ENCODE results near the gene ADISSP. TPM values are rescaled to one million over a fixed set of nuclear protein-coding genes. Genes with fewer than 3 reads are reported as not detected.

The ADISSP gene
- total RNA-seq, 2 donors from 2014 or later, result 40.7 to 66.0 TPM

DNA sequence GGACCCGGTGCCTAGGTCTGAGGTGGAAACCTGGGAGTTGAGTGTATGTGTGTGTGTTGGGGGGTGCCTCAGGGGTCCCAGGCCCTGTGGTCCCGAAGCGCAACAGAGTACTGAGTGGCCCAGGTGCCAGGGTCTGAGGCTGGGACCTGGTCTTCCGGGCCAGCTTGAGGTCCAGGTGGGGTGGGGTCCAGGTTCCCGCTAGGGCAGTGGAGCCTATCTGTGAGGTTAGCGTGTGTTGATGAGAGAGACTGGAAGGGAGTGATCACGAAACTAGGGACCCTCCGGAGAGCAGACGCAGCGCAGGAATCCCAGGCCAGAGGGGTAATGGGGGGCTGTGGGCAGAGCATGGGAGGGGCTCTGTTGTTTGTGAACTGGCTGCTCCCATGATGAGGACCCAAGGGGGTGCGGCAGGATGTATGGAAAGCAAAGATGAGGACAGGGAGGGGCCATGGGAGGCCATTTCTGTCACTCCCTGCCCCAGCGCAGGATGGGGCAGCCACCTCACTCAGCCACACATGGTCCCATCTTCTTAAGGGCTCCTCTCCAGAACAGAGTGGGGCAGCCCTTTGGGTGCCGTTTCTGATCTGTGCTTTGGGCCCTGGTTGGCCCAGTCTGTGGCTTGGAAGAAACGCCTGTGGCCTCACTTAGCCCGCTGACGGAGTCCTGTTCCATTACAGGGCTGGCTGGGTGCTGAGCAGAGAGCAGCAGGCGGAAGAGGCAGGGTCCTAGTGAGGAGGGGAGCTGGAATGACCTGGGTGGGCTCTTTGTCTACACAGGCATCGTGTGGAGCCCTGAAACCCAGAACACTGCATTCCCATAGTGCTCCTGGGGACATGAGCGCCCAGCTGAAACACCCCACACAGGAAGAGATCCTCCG is 34.2 kb downstream of the ADISSP start:
- no peak for ATAC-seq (replicated peaks)
- Mint-ChIP-seq H3K9me3 (no peaks in the 10 kb centered on the region), H3K4me3 (no peak overlapping the region), H3K36me3 (ENCODE audit: low read depth) (no peaks in the 10 kb centered on the region), H3K27me3 (peaks cover 22% of the 10 kb centered on the region), H3K4me1 (no peaks in the 10 kb centered on the region), H3K27ac (no peak overlapping the region)

DNA sequence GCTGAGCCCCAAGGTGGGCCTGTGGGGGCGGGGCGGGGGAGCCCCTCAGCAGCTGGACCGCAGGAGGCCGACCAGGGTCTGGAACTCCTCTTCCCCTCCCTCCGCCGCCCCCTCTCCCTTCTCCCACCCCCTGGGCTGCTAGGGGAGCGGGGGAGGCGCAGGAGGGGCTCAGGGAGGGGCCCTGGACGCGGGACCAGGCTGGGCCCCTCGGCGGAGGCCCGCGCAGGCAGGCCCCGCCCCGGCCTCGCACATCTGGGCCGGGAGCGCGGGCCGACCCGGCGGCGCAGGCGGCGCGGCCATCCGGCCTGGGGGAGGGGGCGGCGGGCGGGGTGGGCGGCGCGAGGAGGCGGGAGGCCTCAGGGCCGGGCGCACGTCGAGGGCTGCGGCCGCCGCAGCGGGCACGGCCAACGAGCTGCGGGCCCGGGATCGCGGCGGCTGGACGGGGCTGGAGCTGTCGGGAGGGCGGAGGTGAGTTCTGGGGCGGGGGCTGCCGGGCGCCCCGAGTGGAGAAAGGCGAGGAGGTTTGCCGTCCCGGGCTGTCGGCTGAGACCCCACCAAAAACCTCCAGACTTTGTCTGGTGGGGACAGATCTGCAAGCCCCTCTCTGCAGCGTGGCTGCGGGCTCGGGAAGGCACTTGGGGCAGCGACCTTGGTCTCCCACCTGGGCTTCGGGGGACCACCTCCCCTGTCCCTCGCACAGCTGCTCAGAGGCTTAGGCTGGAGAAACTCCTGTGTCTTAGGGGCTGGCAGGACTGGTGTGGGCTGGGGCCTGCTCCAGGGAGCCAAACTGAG is 35.0 kb downstream of the ADISSP start, which contains the start of gene HSPA12B:
Gene HSPA12B, plus strand, starts transcription at position 359 of the 792 bp plus-strand sequence. CDS start 5,990 bp downstream, outside the sequence.
- no peak for ATAC-seq (replicated peaks)
- no peaks in the 10 kb centered on the region for H3K4me1 Mint-ChIP-seq
- H3K27ac Mint-ChIP-seq, result no peak within 1 kb of the TSS
- peaks cover 31% of the 10 kb centered on the region for H3K27me3 Mint-ChIP-seq
- H3K36me3 Mint-ChIP-seq (ENCODE audit: low read depth), result no peaks in the 10 kb centered on the region
- H3K4me3 Mint-ChIP-seq, result no peak within 1 kb of the TSS
- no peaks in the 10 kb centered on the region for H3K9me3 Mint-ChIP-seq

DNA sequence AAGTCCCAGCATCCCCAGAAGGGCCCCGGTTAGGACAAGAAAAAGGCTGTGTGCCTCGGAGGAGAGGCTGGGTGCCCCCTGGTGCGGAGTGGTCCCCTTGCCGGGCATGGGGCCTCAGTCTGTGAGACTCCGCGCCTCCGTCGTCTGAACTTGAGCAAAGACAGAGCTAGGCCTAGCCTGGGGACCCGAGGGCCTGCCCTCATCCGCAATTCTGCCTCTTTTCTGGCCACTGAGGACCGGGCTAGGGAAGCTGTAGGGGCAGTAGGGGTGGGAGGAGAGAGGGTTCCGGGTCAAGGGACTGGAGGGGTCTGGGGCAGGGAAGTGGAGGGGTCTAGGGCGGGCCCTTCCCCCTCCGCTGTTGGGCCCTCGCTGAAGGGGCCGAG is 35.6 kb downstream of the ADISSP start:
- Mint-ChIP-seq H3K27ac (no peak overlapping the region), H3K4me3 (no peak overlapping the region), H3K9me3 (no peaks in the 10 kb centered on the region), H3K27me3 (peaks cover 37% of the 10 kb centered on the region), H3K36me3 (ENCODE audit: low read depth) (no peaks in the 10 kb centered on the region), H3K4me1 (no peaks in the 10 kb centered on the region)
- no peak for ATAC-seq (replicated peaks)

DNA sequence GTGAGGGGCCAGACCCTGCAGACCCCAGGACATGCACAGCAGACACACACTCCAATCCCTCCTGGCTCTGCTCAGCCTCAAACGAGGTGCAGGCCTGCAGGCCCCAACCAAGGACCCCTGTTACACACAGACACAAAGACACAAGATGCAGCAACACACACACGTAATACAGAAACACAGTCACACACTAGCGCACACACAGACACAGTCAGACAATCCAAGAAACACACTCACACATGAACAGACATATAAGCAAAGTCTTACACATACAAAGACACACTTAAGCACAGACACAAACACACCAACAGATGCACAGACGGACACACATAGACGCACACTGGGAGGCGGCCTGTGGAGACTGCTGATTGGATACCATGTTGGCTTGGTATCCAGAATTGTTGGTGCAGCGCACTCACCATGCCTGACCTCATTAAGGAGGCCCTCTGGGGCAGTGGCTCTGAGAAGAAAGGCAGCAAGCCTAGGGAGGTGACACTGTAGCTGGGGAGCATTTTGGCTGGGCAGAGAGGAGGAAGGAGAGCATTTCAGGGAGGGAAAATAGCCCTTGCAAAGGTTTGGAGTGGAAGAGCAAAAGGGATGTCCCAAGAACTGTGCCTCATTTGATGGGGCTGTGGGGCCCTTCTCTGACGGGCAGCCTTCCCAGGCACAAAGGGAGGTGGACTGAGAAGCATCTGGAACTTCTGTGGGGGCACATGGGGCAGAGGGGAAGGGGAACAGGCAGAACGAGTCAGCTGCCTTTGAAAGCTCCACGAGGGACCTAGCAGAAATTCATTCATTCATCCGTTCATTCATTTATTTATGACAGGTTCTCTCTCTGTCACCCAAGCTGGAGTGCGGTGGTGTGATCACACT is 36.5 kb downstream of the ADISSP start:
- H3K4me3 Mint-ChIP-seq, result no peak overlapping the region
- H3K27me3 Mint-ChIP-seq, result peaks cover 39% of the 10 kb centered on the region
- H3K36me3 Mint-ChIP-seq (ENCODE audit: low read depth), result no peaks in the 10 kb centered on the region
- H3K4me1 Mint-ChIP-seq, result no peaks in the 10 kb centered on the region
- no peaks in the 10 kb centered on the region for H3K9me3 Mint-ChIP-seq
- H3K27ac Mint-ChIP-seq, result no peak overlapping the region
- ATAC-seq (replicated peaks), result no peak

DNA sequence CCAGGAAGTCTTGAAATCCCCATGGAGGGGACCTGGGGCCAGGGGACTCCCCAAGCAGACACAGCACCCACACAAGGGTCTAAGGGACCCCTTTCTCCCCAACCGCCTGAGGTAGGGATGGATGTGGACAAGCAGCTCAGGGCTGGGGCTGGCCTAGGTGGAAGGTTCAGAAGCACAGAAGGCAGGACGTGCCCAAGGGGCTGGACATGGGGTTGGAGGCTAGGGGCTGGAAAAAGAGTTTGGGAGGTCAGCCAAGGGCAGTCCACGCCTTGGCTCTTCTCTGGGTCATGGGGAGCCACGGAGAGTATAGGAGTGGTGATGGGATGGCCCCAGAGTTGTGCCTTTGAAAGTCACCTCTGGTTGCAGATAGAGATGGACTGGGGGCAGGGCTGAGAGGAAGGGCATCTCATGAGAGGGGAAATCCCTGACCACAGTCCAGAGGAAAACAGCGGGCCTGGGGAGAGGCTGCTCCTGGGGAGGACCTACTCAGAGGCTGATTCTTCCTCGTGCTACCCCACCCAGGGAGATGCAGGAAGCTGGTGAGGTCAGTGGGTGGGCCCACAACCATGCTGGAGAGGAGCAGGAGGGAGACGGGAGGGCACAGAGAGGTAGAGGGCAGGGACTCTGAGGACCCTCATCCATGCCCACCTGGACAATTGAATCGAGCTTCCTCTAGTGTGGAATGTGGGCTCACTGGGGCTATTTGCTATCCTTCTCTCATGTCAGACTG is 37.6 kb downstream of the ADISSP start:
- Mint-ChIP-seq H3K9me3 (no peaks in the 10 kb centered on the region), H3K27me3 (peaks cover 42% of the 10 kb centered on the region), H3K4me3 (no peak overlapping the region), H3K27ac (no peak overlapping the region), H3K36me3 (ENCODE audit: low read depth) (no peaks in the 10 kb centered on the region), H3K4me1 (no peaks in the 10 kb centered on the region)
- ATAC-seq (replicated peaks), result no peak

DNA sequence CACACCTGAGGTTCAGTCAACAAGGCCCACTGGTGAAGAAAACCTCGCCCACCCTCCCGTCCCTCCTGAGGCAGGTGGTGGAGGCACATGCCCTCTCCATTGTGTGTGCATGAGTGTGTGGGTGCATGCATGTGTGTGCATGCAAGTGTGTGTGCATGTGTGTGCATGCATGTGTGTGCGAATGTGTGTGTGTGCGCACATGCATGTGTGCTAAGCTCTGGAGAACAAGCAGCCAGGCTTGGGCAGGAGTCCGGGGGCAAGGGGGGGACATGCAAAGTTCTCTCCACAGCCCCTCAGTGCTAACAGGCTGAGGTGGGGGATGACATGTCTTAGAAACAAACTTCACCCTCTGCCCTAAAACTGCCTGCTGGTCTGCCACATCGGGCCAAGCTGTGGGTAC is 38.2 kb downstream of the ADISSP start:
- Mint-ChIP-seq H3K27me3 (peaks cover 42% of the 10 kb centered on the region), H3K27ac (no peak overlapping the region), H3K36me3 (ENCODE audit: low read depth) (no peaks in the 10 kb centered on the region), H3K4me1 (no peaks in the 10 kb centered on the region), H3K4me3 (no peak overlapping the region), H3K9me3 (no peaks in the 10 kb centered on the region)
- ATAC-seq (replicated peaks), result no peak

DNA sequence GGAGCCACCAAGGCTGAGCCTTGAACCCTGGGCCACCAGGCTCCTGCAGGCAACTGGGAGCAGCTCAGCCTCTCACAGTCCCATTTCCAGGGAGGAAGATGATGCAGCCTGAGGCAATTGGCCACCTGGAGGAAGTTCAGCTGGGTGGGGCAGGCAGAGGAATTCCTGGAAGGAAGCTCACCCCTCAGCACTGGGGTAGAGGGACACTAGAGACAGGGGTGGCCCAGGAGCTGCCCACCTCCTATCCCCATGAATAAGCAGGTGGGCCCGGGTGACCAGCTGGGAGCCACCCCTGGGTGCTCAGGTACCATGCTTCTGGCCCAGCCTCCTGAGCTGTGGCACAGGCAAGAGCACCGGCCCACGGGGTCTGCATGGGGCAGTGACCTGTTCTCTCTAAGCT is 38.7 kb downstream of the ADISSP start:
- Mint-ChIP-seq H3K9me3 (no peaks in the 10 kb centered on the region), H3K27ac (no peak overlapping the region), H3K4me3 (no peak overlapping the region), H3K4me1 (no peaks in the 10 kb centered on the region), H3K27me3 (peaks cover 42% of the 10 kb centered on the region), H3K36me3 (ENCODE audit: low read depth) (no peaks in the 10 kb centered on the region)
- ATAC-seq (replicated peaks), result no peak

DNA sequence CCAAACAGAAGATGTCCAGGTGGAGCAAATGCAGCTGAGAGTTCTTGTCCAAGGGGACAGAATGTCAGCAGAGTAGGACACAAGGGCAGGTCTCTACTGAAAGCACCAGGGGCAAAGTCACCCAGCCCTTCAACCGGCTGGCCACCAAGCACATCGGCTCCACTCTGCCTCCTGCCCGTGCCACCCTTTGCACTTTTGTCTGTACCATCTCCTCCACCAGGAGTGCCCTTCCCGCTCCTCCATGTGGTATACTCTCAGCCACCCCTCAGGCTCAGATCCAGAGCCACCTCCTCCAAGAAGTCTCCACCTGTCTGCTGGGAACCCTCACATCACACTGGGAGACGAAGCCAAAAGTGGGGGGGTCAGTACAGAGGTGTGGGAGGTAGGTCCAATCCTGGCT is 39.2 kb downstream of the ADISSP start:
- Mint-ChIP-seq H3K9me3 (no peaks in the 10 kb centered on the region), H3K4me1 (no peaks in the 10 kb centered on the region), H3K4me3 (no peak overlapping the region), H3K27ac (no peak overlapping the region), H3K36me3 (ENCODE audit: low read depth) (no peaks in the 10 kb centered on the region), H3K27me3 (peaks cover 39% of the 10 kb centered on the region)
- no peak for ATAC-seq (replicated peaks)

DNA sequence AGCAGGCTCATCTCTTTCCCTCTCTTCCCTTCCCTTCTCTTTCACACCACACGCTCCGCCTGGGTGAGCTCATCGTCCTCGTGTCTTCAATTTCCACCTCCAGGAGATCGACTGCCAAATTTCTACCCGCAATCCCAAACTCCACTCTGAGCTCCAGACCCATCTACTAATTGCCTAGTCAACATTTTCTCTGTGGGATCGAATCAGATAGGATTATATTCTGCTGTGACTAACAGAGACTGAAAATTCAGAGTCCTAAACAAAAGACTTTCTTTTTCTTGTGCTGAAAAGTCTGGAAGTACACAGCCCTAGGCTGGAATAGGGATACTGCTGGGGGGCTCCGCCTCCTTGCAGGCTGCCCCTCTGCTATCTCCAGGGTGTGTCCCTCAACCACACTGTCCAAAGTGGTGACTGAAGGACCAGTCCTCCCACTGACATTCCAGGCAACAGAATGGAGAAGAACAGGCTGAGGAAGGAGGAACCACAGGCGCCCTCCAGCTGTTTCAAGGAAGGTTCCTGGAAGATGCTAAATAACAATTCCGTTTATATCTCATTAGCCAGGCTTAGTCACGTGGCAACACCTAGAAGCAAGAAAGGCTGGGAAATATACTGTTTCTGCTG is 40.0 kb downstream of the ADISSP start:
- Mint-ChIP-seq H3K4me1 (no peaks in the 10 kb centered on the region), H3K27ac (no peak overlapping the region), H3K9me3 (no peaks in the 10 kb centered on the region), H3K4me3 (no peak overlapping the region), H3K36me3 (ENCODE audit: low read depth) (no peaks in the 10 kb centered on the region), H3K27me3 (peaks cover 37% of the 10 kb centered on the region)
- ATAC-seq (replicated peaks), result no peak

DNA sequence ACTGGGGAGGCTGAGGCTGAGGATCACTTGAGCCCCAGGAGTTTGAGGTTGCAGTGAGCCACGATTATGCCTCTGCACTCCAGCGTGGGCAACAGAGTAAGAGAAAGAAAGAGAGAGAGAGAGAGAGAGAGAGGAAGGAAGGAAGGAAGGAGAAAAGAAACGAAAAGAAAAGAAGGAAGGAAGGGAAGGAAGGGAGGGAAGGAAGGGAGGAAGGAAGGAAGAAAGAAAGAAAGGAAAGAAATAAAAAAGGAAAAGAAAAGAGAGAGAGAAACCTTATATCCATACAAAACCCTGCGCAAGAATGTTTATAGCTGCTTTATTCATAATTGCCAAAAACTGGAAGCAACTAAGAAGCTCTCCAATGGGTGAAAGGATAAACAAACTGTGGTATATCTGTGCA is 43.2 kb downstream of the ADISSP start:
- Mint-ChIP-seq H3K4me3 (no peak overlapping the region), H3K36me3 (ENCODE audit: low read depth) (no peaks in the 10 kb centered on the region), H3K27ac (no peak overlapping the region), H3K27me3 (peaks cover 39% of the 10 kb centered on the region), H3K9me3 (no peaks in the 10 kb centered on the region), H3K4me1 (no peaks in the 10 kb centered on the region)
- ATAC-seq (replicated peaks), result no peak

DNA sequence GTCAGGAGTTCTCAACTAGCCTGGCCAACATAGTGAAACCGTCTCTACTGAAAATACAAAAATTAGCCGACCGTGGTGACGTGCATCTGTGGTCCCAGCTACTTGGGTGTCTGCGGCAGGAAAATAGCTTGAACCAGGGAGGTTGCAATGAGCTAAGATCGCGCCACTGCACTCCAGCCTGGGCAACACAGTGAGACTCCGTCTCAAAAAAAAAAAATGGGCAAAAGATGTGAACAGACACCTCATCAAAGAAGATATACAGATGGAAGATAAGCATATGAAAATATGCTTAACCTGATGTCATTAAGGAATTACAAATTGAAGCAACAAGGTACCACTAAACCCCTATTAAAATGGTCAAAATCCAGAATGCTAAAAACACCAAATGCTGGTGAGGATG is 44.3 kb downstream of the ADISSP start:
- peaks cover 36% of the 10 kb centered on the region for H3K27me3 Mint-ChIP-seq
- H3K4me1 Mint-ChIP-seq, result no peaks in the 10 kb centered on the region
- no peak for ATAC-seq (replicated peaks)
- no peaks in the 10 kb centered on the region for H3K9me3 Mint-ChIP-seq
- H3K27ac Mint-ChIP-seq, result no peak overlapping the region
- H3K36me3 Mint-ChIP-seq (ENCODE audit: low read depth), result no peaks in the 10 kb centered on the region
- no peak overlapping the region for H3K4me3 Mint-ChIP-seq

DNA sequence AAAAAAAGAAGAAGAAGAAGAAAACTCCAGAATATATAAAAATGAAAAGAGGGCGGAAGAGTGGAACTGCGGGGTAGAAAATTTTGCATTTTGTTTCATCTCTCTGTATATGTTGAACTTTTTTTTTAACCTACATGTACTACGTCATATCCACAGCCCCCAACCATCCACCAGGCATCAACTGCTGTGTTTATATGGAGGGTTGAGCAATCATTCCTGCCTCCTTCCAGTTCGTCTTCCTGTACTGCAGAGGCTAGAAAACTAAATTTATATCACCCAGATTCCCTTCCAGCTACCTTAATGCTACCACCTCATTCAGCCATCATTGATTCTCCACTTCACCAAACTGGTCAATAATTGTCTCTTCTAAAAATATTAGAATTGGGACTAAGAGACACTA is 45.6 kb downstream of the ADISSP start:
- Mint-ChIP-seq H3K27ac (no peak overlapping the region), H3K36me3 (ENCODE audit: low read depth) (no peaks in the 10 kb centered on the region), H3K4me1 (no peaks in the 10 kb centered on the region), H3K9me3 (no peaks in the 10 kb centered on the region), H3K4me3 (no peak overlapping the region), H3K27me3 (peaks cover 22% of the 10 kb centered on the region)
- no peak for ATAC-seq (replicated peaks)

DNA sequence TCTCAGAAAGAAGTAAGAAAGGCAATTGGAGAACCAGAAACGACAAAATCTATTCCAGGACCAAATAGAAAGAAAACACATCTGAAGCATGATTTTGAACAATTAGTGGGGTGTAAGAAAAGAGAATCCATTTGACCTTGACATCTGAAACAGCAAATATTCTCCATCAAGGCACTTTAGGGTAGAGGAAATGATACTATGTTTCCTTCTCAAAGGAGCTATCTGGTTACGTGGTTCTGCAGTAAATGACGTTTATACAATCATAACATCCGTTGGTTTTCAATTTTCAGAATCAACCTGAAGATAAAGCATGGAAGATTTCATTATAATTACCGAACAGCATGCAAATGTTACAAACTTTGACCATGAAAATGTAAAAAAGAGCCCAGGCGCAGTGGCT is 46.9 kb downstream of the ADISSP start:
- Mint-ChIP-seq H3K27ac (no peak overlapping the region), H3K4me1 (no peaks in the 10 kb centered on the region), H3K27me3 (peaks cover 17% of the 10 kb centered on the region), H3K4me3 (no peak overlapping the region), H3K9me3 (no peaks in the 10 kb centered on the region), H3K36me3 (ENCODE audit: low read depth) (no peaks in the 10 kb centered on the region)
- no peak for ATAC-seq (replicated peaks)
